Measurements from ENCODE around the gene CRIM1.

CRIM1 gene

DNA sequence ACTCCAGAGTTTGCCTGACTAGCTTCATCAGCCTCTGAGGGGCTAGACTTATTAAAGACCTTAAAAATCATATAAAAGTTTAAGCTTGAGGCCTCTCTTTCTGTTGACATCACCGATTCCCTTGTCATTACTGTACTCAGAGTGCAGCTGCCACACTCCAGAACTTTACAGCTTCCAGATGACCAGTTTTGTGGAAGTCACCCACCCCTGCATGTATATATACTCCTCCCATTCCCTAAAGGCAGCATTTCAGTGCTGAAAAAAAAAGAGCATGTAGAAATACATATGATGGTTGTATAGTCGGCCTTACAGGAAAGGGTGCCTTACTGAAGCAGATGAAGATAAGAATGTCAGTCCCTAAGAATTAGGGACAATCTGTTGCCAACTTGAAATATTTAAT lies 125.1 kb downstream of the CRIM1 start:
- DNase-seq (ENCODE audit: low read depth in 2 of 2, low spot score in 1 of 2) = no peak

DNA sequence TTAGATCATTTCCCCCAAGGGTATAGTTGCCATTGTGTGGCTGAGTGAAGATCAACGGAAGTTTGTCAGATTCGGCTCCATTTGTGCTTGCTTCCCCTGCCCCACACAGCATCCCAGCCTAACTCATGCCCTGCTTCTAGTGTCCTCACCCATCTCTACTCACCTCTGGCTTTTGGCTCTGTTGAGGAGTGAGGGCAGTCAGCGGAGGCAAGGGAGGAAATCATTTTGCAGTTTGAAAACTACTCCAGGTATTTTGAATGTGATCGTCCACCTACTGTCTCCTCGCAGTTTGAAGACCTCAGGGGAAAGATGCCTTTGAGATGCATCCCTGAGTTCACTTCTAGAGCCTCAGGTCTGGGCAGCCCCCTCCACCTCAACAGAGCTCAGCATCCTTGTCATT lies 126.1 kb downstream of the CRIM1 start:
- DNase-seq (ENCODE audit: low read depth in 2 of 2, low spot score in 1 of 2) = no peak

DNA sequence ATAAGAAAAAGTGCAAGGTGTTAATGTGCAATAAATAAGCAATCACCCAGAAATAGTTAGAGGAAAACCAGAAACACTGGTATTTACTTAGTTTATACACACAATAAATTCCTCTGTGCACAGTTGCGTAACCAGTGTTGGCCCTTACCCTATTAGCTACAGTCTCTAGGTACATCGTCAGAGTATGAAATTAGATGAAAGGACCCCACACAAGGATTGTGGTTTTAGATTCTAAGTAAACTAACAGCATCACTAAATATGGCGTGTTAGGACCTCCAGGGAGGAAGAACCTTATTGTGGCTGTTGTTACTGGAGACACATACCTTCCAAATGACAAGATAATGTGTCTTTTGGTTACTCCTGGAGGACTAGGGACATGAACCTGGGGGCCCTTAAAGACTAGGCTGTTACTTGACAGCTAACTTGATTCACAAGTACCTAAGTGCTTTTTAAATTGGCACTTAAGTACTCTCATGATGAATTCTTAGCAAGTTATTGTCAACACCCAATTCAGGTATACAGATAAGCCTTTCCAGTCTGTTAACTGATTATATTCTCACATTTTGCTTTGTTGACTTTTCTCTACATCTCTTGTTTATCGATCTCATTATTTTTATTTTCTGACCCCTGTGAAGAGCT lies 127.1 kb downstream of the CRIM1 start:
- no peak for DNase-seq (ENCODE audit: low read depth in 2 of 2, low spot score in 1 of 2)

- DNase-seq (ENCODE audit: low read depth in 2 of 2, low spot score in 1 of 2) = no peak
Observed at GRCh38 chr2:36483290-36483689, 127.7 kb downstream of the CRIM1 start.

- DNase-seq (ENCODE audit: low read depth in 2 of 2, low spot score in 1 of 2) = no peak
Observed at GRCh38 chr2:36484454-36484853, 128.9 kb downstream of the CRIM1 start.

- DNase-seq (ENCODE audit: low read depth in 2 of 2, low spot score in 1 of 2) = no peak
Observed at GRCh38 chr2:36485521-36485920, 129.9 kb downstream of the CRIM1 start.

DNA sequence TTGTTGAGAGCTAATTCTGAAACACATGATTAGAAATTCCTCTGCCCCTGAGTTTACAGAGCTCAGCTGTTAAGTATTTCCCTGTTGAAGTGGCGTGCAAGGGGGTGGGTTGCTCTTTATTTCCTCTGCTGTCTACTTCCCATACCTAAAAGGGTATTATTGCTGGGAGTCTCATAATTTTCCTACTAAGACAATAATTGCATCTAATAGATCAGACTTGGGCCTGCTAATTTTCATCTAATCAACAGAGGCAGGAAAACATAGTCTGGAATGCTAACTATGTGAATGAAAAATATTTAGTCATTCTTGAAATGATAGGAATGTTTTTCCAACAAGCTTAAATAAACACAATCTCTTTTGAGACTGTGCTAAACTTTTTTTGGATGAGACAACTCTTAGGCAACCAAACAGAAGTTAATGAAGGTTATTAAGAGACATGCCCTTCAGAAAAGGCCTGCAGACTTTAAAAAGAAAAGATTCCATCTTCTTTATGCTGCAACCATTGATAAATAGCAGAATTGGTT lies 131.0 kb downstream of the CRIM1 start:
- DNase-seq (ENCODE audit: low read depth in 2 of 2, low spot score in 1 of 2) = no peak

DNA sequence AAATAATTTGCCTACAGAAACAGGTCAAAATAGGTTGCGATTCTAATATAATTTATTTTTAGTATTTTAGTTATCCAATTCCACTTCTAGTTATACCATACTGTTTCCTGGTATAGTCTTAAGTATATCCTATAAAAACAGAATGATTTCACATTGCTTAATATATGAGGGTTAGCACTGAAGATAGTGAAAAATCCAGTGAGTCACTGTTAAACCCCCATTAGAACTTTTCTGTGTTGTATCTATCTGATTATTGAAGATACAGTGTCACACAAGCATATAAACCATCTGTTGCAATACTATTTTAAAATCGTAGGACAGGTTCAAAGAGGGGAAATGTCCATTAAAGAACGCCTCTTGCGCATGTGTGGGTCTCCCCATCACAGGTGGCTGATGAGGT lies 132.4 kb downstream of the CRIM1 start:
- DNase-seq (ENCODE audit: low read depth in 2 of 2, low spot score in 1 of 2) = no peak

DNA sequence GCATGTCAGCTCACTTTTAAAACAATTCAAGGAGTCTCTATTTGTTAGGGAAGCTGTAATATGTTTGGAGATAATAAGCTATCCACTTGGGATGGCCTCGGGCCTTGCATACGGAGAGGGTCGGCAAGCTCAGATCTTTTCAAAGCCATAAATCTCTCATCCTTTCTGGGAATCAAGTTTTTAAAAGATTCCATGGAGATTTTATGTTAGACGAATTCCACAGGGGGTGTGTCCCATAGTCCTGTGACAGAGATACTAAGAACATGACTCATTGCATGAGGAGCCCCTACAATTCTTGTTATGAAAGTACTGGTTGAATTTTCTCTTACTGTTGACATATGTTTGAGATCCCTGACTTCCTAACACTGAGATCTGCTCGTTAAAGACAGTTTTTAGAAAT lies 133.7 kb downstream of the CRIM1 start:
- DNase-seq (ENCODE audit: low read depth in 2 of 2, low spot score in 1 of 2) = no peak

DNA sequence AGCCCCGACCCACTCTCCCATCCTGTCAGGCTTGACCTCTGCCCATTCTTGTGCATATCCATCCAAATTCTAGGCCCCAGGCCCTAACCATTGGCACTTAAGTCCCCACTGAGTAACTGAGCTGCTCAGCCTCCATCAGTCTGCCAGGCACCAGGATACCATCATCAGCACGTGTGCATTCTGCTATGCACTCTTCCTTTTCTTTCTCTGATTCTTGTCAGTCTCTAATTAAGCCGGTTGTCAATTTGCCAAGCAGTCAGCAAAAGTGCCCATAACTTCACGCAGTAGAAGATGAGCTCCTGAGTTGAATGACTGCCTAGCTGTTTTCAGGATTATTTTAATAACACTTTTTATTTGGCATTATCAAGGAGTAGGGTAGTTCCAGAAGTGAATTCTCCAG lies 135.2 kb downstream of the CRIM1 start:
- no peak for DNase-seq (ENCODE audit: low read depth in 2 of 2, low spot score in 1 of 2)

DNA sequence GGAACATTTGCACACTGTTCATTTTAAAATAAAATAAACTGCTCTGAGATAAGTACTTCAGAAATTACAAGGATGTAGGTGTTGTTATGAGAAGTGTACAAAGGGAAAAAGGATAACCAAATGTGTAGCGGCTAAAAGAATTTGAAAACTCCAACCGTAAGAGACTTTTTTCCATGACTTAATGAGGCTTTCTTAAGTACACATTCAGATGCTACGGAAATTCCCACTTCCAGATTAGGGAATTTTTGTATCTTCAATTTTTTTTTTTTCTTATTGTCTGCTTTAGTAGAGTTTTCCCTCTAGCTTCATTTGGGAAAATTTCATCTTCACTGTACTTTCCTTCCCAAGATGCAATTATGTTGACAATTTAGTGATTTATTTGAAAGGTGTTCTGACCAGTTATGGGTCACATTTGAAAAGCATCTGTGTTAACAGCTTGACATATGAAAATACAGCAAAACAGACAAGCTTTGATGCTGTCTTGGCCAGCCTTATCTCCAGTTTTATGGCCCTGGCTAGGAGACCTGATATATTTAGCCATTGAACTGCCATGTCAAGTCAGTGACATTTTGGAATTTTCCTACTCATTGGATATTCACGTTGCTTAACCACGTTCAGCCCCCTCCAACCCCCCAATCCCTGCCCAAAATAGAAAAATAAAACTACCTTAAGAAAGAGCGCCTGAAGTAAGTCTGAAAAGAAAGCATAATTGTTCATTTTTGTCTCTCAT lies 136.8 kb downstream of the CRIM1 start:
- no peak for DNase-seq (ENCODE audit: low read depth in 2 of 2, low spot score in 1 of 2)

DNA sequence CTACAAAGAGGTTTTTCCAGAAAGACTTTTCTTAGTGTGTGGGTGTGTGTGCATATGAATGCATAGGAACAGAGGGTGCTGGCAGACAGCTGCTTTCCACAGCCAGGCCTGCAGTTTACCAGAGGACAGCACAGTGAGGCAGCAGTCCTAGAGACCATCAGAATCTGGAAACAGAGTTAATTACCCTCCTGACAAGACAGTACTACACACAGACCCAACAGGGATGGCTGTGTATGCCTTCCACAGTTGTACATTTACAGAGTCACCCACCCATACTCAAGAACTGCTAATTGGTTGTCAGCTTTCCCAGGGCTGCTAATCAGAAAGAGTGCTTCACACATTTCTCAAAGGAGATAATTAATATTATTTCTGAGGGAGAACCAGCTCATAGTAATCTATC lies 137.7 kb downstream of the CRIM1 start:
- DNase-seq (ENCODE audit: low read depth in 2 of 2, low spot score in 1 of 2) = no peak

- no peak for DNase-seq (ENCODE audit: low read depth in 2 of 2, low spot score in 1 of 2)
Observed at GRCh38 chr2:36497570-36498163, 142.1 kb downstream of the CRIM1 start.

DNA sequence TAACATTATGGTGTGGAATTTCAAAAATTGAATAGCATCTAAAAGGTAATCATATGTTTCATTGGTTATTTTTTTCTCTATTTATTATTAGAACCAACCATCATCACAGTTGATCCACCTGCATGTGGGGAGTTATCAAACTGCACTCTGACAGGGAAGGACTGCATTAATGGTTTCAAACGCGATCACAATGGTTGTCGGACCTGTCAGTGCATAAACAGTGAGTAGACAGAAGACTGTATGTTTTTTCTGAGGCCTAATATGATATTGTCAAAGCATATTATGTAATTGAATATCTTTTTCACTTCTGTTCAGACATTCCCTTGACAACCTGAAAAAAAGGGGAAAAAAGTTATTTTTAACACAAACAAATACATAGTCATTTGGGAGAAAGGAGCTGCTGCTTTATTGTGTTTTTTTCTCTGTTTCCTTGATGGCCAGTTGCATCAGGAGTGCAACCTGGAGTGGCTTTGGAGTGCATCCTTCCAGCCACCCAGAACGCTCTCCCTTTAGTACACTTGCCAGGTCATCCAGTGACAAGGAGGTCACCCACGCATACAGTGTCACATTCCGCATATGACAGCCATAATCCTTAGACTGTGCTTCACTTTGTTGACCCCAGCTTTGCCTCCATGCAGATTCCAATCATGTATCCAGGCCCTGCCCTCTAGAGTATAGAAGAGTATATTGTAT lies 143.7 kb downstream of the CRIM1 start:
- DNase-seq (ENCODE audit: low read depth in 2 of 2, low spot score in 1 of 2) = no peak

DNA sequence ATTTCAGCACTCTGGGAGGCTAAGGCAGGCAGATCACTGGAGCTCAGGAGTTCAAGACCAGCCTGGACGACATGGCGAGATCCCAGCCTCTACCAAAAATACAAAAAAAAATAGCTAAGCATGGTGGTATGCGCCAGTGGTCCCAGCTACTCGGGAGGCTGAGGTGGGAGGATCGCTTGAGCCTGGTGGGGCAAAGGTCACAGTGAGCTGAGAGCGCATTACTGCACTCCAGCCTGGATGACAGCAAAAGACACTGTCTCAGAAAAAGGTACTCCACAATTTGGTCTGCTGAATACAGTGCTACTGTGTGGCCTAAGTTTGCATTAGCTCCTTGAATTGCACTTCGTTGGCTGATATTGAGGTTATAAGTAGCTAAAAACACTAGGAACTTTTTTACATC lies 144.5 kb downstream of the CRIM1 start:
- no peak for DNase-seq (ENCODE audit: low read depth in 2 of 2, low spot score in 1 of 2)

- DNase-seq (ENCODE audit: low read depth in 2 of 2, low spot score in 1 of 2) = no peak
Observed at GRCh38 chr2:36502081-36502480, 146.5 kb downstream of the CRIM1 start.

- DNase-seq (ENCODE audit: low read depth in 2 of 2, low spot score in 1 of 2) = peak in 1 of 2 donors; percentile 4
Observed at GRCh38 chr2:36507408-36507812, 151.8 kb downstream of the CRIM1 start.

GRCh38 chr2:36509075-36509474 lies 153.5 kb downstream of the CRIM1 start:
- DNase-seq (ENCODE audit: low read depth in 2 of 2, low spot score in 1 of 2) = no peak

GRCh38 chr2:36511858-36512603 lies 156.5 kb downstream of the CRIM1 start:
- no peak for DNase-seq (ENCODE audit: low read depth in 2 of 2, low spot score in 1 of 2)

- DNase-seq (ENCODE audit: low read depth in 2 of 2, low spot score in 1 of 2) = no peak
Observed at GRCh38 chr2:36512705-36513104, 157.1 kb downstream of the CRIM1 start.

GRCh38 chr2:36513661-36514060 lies 158.1 kb downstream of the CRIM1 start:
- DNase-seq (ENCODE audit: low read depth in 2 of 2, low spot score in 1 of 2) = no peak
